ENCODE data around the gene PARVG.

GRCh38 chr22:44139773-44140172 lies 41.0 kb upstream of the PARVG start:
- TF ChIP-seq, protein P1, sequence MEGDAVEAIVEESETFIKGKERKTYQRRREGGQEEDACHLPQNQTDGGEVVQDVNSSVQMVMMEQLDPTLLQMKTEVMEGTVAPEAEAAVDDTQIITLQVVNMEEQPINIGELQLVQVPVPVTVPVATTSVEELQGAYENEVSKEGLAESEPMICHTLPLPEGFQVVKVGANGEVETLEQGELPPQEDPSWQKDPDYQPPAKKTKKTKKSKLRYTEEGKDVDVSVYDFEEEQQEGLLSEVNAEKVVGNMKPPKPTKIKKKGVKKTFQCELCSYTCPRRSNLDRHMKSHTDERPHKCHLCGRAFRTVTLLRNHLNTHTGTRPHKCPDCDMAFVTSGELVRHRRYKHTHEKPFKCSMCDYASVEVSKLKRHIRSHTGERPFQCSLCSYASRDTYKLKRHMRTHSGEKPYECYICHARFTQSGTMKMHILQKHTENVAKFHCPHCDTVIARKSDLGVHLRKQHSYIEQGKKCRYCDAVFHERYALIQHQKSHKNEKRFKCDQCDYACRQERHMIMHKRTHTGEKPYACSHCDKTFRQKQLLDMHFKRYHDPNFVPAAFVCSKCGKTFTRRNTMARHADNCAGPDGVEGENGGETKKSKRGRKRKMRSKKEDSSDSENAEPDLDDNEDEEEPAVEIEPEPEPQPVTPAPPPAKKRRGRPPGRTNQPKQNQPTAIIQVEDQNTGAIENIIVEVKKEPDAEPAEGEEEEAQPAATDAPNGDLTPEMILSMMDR (IDR thresholded peaks at IDR 0.05; ENCODE audit: borderline replicate concordance, extremely low read depth, low read length, poor library complexity, severe bottlenecking), result no peak
- TF ChIP-seq EZH2 (IDR thresholded peaks at IDR 0.05; ENCODE audit: borderline replicate concordance, low read depth, low read length, severe bottlenecking), result no peak

Data from DND-41 (cell line).